ENCODE measurements around the gene NRBP1.

DNA sequence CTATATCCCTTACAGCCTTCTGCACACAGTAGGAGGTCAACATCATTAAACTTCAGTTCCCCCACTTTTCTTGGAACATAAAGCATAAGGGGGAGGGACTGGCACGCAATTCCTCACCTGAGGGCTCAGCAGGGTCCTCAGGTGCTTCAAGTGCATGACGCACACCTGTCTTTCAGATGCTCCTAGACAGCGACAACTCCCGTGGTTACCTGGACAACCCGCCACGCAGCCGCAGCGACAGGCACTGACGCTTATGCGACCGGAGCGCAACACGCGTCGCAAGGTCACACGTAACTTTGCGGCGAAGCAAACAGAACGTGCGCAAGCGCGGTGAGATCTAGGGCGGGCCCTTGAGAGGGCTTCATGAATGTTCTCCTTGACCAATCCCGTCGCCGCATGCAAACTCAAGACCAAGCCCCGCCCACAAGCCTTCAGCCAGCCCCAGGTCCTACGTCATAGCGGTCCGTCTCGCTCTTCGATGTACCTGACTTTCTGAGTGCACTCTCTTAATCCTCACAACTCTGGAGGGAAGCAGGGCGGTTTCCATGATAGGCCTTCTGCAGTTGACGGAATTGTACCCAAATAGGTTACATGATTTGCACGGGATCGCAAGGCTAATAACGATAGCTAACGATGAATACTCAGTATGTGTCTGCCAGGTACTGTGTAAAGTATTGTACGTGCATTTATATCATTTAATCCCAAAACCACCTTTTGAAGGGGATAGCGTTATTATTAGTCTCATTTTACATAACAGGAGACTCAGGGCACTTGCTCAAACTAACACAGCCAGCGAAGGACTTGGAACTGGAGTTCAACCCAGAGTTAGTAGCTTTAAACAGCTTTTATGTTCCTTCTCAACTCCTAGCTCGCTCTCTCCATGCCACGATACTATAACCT lies 61.3 kb downstream of the NRBP1 start, which contains the start of gene IFT172:
- no peak for TF ChIP-seq CTCF (IDR thresholded peaks at IDR 0.05 in 4 of 5, conservative IDR thresholded peaks at IDR 0.05 in 1 of 5)
- TF ChIP-seq POLR2A (IDR thresholded peaks at IDR 0.05): peak; percentile 48 to 76
